Lower lobe of right lung (tissue), 2 donors: ENCODE measurements around the gene MMP14. TPM values are rescaled to one million over a fixed set of nuclear protein-coding genes. Genes with fewer than 3 reads are reported as not detected.

Experiments used
- ATAC-seq, 2 donors: fragments of 200-7000 bp; cut with Tn5 transposase; one replicate each; pipeline ENCODE4 v1.9.1; 2020 to 2022; ENCODE audit warnings: mild to moderate bottlenecking in 2 of 2, moderate library complexity in 2 of 2
- DNase-seq: peaks from one replicate; pipeline ENCODE4 v3.0.0-alpha.2; 2020
- H3K27ac ChIP-seq: fragments of 200-600 bp; one replicate; pipeline ENCODE4 v1.8.0; 2022
- H3K27me3 ChIP-seq: fragments of 200-600 bp; one replicate; pipeline ENCODE4 v1.8.0; 2022; ENCODE audit warnings: low read depth
- H3K36me3 ChIP-seq: fragments of 200-600 bp; one replicate; pipeline ENCODE4 v1.8.0; 2022; ENCODE audit warnings: mild to moderate bottlenecking
- H3K4me1 ChIP-seq: fragments of 200-600 bp; one replicate; pipeline ENCODE4 v1.8.0; 2022
- H3K4me3 ChIP-seq: fragments of 200-600 bp; one replicate; pipeline ENCODE4 v1.8.0; 2022; ENCODE audit warnings: mild to moderate bottlenecking
- H3K9me3 ChIP-seq: fragments of 200-600 bp; one replicate; pipeline ENCODE4 v1.8.0; 2022
- intact Hi-C: fragments of 100-400 bp; cut with DNase I; formaldehyde crosslinking; loops from one replicate; pipeline ENCODE4 v1.11.0; 2022
- total RNA-seq: library from RNA; stranded (reverse); fragmentation: NEBNext Ultra II Directional; extraction: Animal tissue kit (Norgen Biotek cat#: 25700); gene quantifications from one replicate; pipeline ENCODE4 v1.2.1, GENCODE V29; 2021
- TF ChIP-seq, protein P1 (sequence below): fragments of 200-600 bp; IDR thresholded peaks from one replicate; pipeline ENCODE4 v1.8.0; 2022; ENCODE audit warnings: antibody characterized with exemption, mild to moderate bottlenecking
- donor health status: DM: no; HTN: yes; CAD: no; lungs with severe emphysema.

Gene MMP14
- total RNA-seq, 1 donor from 2014 or later: 124 TPM

- H3K36me3 ChIP-seq: peaks cover 23% of the 10 kb centered on the region
- ATAC-seq (no peak), DNase-seq (no peak)
- H3K4me1 ChIP-seq: peaks cover 38% of the 10 kb centered on the region
- TF ChIP-seq, protein P1, sequence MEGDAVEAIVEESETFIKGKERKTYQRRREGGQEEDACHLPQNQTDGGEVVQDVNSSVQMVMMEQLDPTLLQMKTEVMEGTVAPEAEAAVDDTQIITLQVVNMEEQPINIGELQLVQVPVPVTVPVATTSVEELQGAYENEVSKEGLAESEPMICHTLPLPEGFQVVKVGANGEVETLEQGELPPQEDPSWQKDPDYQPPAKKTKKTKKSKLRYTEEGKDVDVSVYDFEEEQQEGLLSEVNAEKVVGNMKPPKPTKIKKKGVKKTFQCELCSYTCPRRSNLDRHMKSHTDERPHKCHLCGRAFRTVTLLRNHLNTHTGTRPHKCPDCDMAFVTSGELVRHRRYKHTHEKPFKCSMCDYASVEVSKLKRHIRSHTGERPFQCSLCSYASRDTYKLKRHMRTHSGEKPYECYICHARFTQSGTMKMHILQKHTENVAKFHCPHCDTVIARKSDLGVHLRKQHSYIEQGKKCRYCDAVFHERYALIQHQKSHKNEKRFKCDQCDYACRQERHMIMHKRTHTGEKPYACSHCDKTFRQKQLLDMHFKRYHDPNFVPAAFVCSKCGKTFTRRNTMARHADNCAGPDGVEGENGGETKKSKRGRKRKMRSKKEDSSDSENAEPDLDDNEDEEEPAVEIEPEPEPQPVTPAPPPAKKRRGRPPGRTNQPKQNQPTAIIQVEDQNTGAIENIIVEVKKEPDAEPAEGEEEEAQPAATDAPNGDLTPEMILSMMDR: no peak
- H3K27me3 ChIP-seq: no peaks in the 10 kb centered on the region
- H3K4me3 ChIP-seq: no peak overlapping the region
- intact Hi-C loops: no loop called here
- H3K9me3 ChIP-seq: no peaks in the 10 kb centered on the region
- peak overlapping the region; percentile 93 for H3K27ac ChIP-seq
Measured at GRCh38 chr14:22835505-22835904, 880 bp upstream of the MMP14 start.

DNA sequence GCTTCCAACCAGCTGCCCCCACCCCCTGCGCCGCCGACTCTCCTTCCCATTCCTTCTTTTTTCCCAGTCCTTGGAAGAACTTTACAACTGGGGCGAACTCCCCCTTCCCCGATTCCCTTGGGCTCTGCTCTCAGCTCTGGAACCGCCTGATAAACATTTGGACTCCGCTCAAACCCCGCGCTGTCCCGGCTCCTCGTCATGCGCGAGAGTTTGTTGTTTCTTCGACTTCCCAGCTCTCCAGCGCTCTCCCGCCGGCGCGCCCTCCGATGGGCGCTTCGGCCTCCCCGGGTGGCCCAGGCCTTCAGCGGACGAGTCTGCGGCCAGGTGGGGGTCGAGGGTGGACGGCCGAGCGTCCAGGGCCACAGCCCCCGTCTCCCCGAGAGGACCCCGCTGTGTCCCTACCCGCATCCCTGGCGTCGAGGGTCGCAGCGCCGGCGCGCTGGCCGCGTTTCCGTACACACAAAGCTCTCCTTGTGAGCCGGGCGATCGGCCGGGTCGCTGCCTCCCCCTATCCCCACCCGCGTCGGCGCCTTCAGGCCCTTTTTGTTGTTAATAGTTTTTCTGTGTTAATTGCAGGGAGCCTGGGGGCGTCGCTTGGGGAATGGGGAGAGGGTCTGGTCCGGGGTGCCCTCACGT, 847 bp downstream of the MMP14 start:
- peak; percentile 72 for DNase-seq
- intact Hi-C loops: no loop called here
- peak; percentile 80 to 91 for ATAC-seq
- TF ChIP-seq, protein P1: no peak
- H3K27me3 ChIP-seq: no peaks in the 10 kb centered on the region
- H3K9me3 ChIP-seq: no peaks in the 10 kb centered on the region
- H3K4me1 ChIP-seq: peaks cover 38% of the 10 kb centered on the region
- H3K4me3 ChIP-seq: peak overlapping the region; percentile 87
- peak overlapping the region; percentile 93 for H3K27ac ChIP-seq
- H3K36me3 ChIP-seq: peaks cover 38% of the 10 kb centered on the region

DNA sequence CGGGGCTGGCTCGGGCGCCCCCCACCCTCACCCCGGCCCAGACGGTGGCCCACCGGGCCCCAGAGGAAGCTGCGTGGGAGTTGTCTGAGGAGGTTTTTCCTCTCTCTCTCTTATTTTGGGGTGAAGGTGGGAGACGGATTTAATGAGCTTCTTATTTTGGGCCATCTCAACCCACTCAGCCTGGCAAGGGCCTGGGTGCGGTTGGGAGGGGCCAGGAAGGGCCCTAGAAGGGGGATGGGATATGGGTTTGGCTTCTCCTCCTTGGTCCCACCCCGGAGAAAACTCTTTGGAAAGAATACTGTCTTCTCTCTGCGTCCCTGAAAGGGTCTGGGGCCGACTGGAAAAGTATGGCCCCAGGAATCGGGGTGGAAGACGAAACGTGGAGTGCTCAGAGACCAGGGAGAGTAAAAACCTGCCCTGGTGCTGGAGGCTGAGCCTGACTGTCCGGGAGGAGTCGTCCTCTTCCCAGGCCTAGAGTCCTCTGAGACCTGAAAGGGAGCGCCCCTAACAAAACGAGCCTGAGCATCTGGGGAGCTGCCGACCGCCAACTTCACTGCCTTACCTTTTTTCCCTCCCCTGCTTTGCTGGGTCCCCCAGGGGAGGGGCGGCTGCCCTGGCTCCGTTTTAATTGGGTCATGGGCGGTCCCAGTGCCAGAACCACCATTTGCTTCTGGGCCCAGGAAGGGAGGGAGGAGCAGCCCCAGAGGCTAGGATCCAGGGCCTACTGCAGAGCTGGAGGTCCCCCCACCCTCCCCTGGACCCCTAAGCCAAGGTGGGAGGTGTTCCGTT, 1.6 kb downstream of the MMP14 start:
- Histone ChIP-seq H3K36me3 (peaks cover 44% of the 10 kb centered on the region), H3K27ac (peak overlapping the region; percentile 93), H3K4me3 (peak overlapping the region; percentile 87), H3K27me3 (no peaks in the 10 kb centered on the region), H3K4me1 (peaks cover 38% of the 10 kb centered on the region), H3K9me3 (no peaks in the 10 kb centered on the region)
- TF ChIP-seq, protein P1: no peak
- ATAC-seq (peak; percentile 52 to 71), DNase-seq (peak; percentile 46)
- intact Hi-C loops: no loop called here

GRCh38 chr14:22838631-22839041, 2.3 kb downstream of the MMP14 start:
- peaks cover 38% of the 10 kb centered on the region for H3K4me1 ChIP-seq
- H3K27me3 ChIP-seq: no peaks in the 10 kb centered on the region
- TF ChIP-seq, protein P1: no peak
- peaks cover 44% of the 10 kb centered on the region for H3K36me3 ChIP-seq
- ATAC-seq: peak in 1 of 2 donors; percentile 7
- peak overlapping the region; percentile 93 for H3K27ac ChIP-seq
- H3K9me3 ChIP-seq: no peaks in the 10 kb centered on the region
- peak; percentile 46 for DNase-seq
- intact Hi-C loops: no loop called here
- H3K4me3 ChIP-seq: peak overlapping the region; percentile 87

GRCh38 chr14:22839159-22839779, 2.9 kb downstream of the MMP14 start:
- H3K27ac ChIP-seq: peak overlapping the region; percentile 93
- peaks cover 44% of the 10 kb centered on the region for H3K36me3 ChIP-seq
- no peak for ATAC-seq
- peaks cover 38% of the 10 kb centered on the region for H3K4me1 ChIP-seq
- no peaks in the 10 kb centered on the region for H3K27me3 ChIP-seq
- peak overlapping the region; percentile 87 for H3K4me3 ChIP-seq
- TF ChIP-seq, protein P1: no peak
- no peaks in the 10 kb centered on the region for H3K9me3 ChIP-seq
- intact Hi-C loops: no loop called here
- peak; percentile 41 for DNase-seq
